GM12892 (cell line): ENCODE results near the gene MYCBP2.

ENCODE experiments used
- POLR2A ChIP-seq: IDR thresholded peaks from 2 replicates; pipeline ENCODE4 v1.6.1; 2011; ENCODE audit warnings: low read depth, low read length, control low read depth
- POLR2AphosphoS5 ChIP-seq: IDR thresholded peaks from 2 replicates; pipeline ENCODE4 v1.6.1; 2011; ENCODE audit warnings: low read depth, low read length, control low read depth
- TAF1 ChIP-seq: IDR thresholded peaks from 2 replicates; pipeline ENCODE4 v1.6.1; 2011; ENCODE audit warnings: low read depth, mild to moderate bottlenecking, control low read depth, low read length, borderline replicate concordance

GRCh38 chr13:77016888-77017623 is 309.8 kb downstream of the MYCBP2 start:
- TF ChIP-seq POLR2AphosphoS5 (no peak), POLR2A (no peak), TAF1 (no peak)
